Endothelial cell (in vitro differentiated cells): ENCODE data around the gene MYO16. TPM values are rescaled to one million over a fixed set of nuclear protein-coding genes. Genes with fewer than 3 reads are reported as not detected.

Experiments used
- DNase-seq: peaks from one replicate; pipeline ENCODE4 v3.0.0; 2021; ENCODE audit warnings: low spot score
- H3K27ac Mint-ChIP-seq: one replicate; pipeline ENCODE4 v1.8.0; 2021; ENCODE audit warnings: mixed read lengths, inconsistent platforms; ENCODE audit not compliant: unreplicated experiment
- H3K27me3 Mint-ChIP-seq: one replicate; pipeline ENCODE4 v1.8.0; 2021; ENCODE audit warnings: mild to moderate bottlenecking, moderate library complexity, mixed read lengths, inconsistent platforms; ENCODE audit not compliant: unreplicated experiment
- H3K36me3 Mint-ChIP-seq: one replicate; pipeline ENCODE4 v1.8.0; 2021; ENCODE audit warnings: mild to moderate bottlenecking, low read depth, mixed read lengths, inconsistent platforms; ENCODE audit not compliant: unreplicated experiment
- H3K4me1 Mint-ChIP-seq: one replicate; pipeline ENCODE4 v1.8.0; 2021; ENCODE audit warnings: mild to moderate bottlenecking, mixed read lengths, inconsistent platforms; ENCODE audit not compliant: unreplicated experiment
- H3K4me3 Mint-ChIP-seq: one replicate; pipeline ENCODE4 v1.8.0; 2021; ENCODE audit warnings: mild to moderate bottlenecking, mixed read lengths, inconsistent platforms; ENCODE audit not compliant: unreplicated experiment
- H3K9me3 Mint-ChIP-seq: one replicate; pipeline ENCODE4 v1.8.0; 2021; ENCODE audit warnings: mixed read lengths, inconsistent platforms; ENCODE audit not compliant: unreplicated experiment
- CTCF ChIP-seq: fragments of 200-600 bp; sonication (generic); IDR thresholded peaks from one replicate; pipeline ENCODE4 v1.5.0; 2021; ENCODE audit warnings: antibody characterized with exemption; ENCODE audit not compliant: unreplicated experiment
- total RNA-seq: library from RNA; stranded (reverse); fragmentation: NEBNext Ultra II Directional; extraction: Animal tissue kit (Norgen Biotek cat#: 25700); gene quantifications from one replicate; pipeline ENCODE4 v1.2.1, GENCODE V29; 2021; ENCODE audit not compliant: unreplicated experiment

The MYO16 gene
- total RNA-seq, 1 donor from 2014 or later, result 1.4 TPM

GRCh38 chr13:108967371-108967770 is 338.0 kb downstream of the MYO16 start:
- TF ChIP-seq CTCF, result no peak
- H3K4me3 Mint-ChIP-seq, result no peak overlapping the region

GRCh38 chr13:108968566-108968965 is 339.2 kb downstream of the MYO16 start:
- Mint-ChIP-seq H3K4me3 (no peak overlapping the region), H3K27me3 (peaks cover 2% of the 10 kb centered on the region), H3K36me3 (no peaks in the 10 kb centered on the region), H3K27ac (no peak overlapping the region), H3K4me1 (no peaks in the 10 kb centered on the region), H3K9me3 (no peaks in the 10 kb centered on the region)
- no peak for DNase-seq
- TF ChIP-seq CTCF, result no peak

More at GRCh38 chr13:108967371-108967770, 338.0 kb downstream of the MYO16 start:
- no peak overlapping the region for H3K27ac Mint-ChIP-seq
- H3K4me1 Mint-ChIP-seq, result no peaks in the 10 kb centered on the region
- no peaks in the 10 kb centered on the region for H3K9me3 Mint-ChIP-seq
- no peaks in the 10 kb centered on the region for H3K36me3 Mint-ChIP-seq
- no peaks in the 10 kb centered on the region for H3K27me3 Mint-ChIP-seq
- no peak for DNase-seq

- TF ChIP-seq CTCF, result no peak
- H3K27me3 Mint-ChIP-seq, result peaks cover 2% of the 10 kb centered on the region
- no peak for DNase-seq
- H3K4me3 Mint-ChIP-seq, result no peak overlapping the region
- no peaks in the 10 kb centered on the region for H3K36me3 Mint-ChIP-seq
- H3K9me3 Mint-ChIP-seq, result no peaks in the 10 kb centered on the region
- H3K27ac Mint-ChIP-seq, result no peak overlapping the region
- no peaks in the 10 kb centered on the region for H3K4me1 Mint-ChIP-seq
Measured at GRCh38 chr13:108974686-108975085, 345.3 kb downstream of the MYO16 start.

- no peaks in the 10 kb centered on the region for H3K36me3 Mint-ChIP-seq
- no peak for DNase-seq
- H3K9me3 Mint-ChIP-seq, result no peaks in the 10 kb centered on the region
- H3K27me3 Mint-ChIP-seq, result no peaks in the 10 kb centered on the region
- H3K27ac Mint-ChIP-seq, result no peak overlapping the region
- no peak for TF ChIP-seq CTCF
- no peak overlapping the region for H3K4me3 Mint-ChIP-seq
- no peaks in the 10 kb centered on the region for H3K4me1 Mint-ChIP-seq
Measured at GRCh38 chr13:108980237-108980636, 350.8 kb downstream of the MYO16 start.

- DNase-seq, result no peak
- Mint-ChIP-seq H3K9me3 (no peaks in the 10 kb centered on the region), H3K27ac (no peak overlapping the region)
Measured at GRCh38 chr13:108981407-108981806, 352.0 kb downstream of the MYO16 start.

More at GRCh38 chr13:108981407-108981806, 352.0 kb downstream of the MYO16 start:
- no peaks in the 10 kb centered on the region for H3K4me1 Mint-ChIP-seq
- TF ChIP-seq CTCF, result no peak
- H3K27me3 Mint-ChIP-seq, result no peaks in the 10 kb centered on the region
- no peak overlapping the region for H3K4me3 Mint-ChIP-seq
- peaks cover 2% of the 10 kb centered on the region for H3K36me3 Mint-ChIP-seq
